ENCODE results near the gene COA8.

DNA sequence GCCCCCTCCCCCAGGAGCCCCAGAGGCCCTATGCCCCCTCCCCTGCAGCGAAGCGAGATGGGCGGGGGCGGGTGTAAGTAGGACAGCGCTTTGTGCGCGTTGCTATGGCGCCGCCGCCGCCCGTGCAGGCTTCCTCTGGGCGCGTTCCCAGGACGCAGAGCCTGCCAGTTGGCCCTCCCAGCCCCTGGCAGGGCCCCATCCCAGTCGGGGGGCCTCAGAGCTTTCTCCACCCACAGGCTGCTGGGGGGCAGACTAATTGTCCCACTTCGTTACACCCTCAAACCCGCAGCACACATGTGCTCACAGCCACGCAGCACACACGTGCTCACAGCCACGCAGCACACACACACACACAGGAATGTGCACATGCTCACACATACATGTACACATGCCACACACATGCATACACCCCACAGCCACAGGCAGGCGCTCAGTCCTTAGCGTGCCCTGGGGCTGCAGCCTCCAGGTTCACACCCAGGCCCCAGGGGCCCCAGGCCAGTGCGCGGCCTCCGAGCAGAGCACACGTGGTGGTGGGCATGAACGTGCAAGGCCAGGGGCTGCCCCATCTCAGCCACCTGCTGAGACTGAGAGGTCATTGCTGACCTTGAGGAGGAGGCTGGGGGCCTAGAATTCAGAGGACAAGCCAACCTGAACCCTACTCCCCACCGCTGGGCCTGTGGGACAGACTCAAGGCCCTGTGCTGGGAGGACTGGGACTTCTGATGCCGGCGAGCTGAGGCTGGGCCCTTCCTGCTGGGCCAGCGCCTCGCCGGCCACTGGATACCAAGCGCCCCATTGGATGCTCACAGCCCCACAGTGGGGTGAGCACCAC, 18.2 kb upstream of the COA8 start:
- TF ChIP-seq, protein P1, sequence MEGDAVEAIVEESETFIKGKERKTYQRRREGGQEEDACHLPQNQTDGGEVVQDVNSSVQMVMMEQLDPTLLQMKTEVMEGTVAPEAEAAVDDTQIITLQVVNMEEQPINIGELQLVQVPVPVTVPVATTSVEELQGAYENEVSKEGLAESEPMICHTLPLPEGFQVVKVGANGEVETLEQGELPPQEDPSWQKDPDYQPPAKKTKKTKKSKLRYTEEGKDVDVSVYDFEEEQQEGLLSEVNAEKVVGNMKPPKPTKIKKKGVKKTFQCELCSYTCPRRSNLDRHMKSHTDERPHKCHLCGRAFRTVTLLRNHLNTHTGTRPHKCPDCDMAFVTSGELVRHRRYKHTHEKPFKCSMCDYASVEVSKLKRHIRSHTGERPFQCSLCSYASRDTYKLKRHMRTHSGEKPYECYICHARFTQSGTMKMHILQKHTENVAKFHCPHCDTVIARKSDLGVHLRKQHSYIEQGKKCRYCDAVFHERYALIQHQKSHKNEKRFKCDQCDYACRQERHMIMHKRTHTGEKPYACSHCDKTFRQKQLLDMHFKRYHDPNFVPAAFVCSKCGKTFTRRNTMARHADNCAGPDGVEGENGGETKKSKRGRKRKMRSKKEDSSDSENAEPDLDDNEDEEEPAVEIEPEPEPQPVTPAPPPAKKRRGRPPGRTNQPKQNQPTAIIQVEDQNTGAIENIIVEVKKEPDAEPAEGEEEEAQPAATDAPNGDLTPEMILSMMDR (conservative IDR thresholded peaks at IDR 0.05 in 1 of 2, IDR thresholded peaks at IDR 0.05 in 1 of 2; ENCODE audit: extremely low read depth in 1 of 2, insufficient read depth in 1 of 2, low read depth in 1 of 2, low read length in 2 of 2), result no peak
- TF ChIP-seq EZH2 (IDR thresholded peaks at IDR 0.05; ENCODE audit: borderline replicate concordance, low read length), result no peak
